ENCODE measurements around the gene UGGT1. TPM values are rescaled to one million over a fixed set of nuclear protein-coding genes. Genes with fewer than 3 reads are reported as not detected.

UGGT1 gene
- total and polyA plus RNA-seq, 8 donors = 6.9 to 38.8 (median 32.1) TPM

GRCh38 chr2:128214251-128214650, 123.3 kb downstream of the UGGT1 start:
- Histone ChIP-seq H3K4me3 (no peak overlapping the region), H3K27ac (no peak overlapping the region), H3K9me3 (no peaks in the 10 kb centered on the region), H3K27me3 (no peaks in the 10 kb centered on the region), H3K4me1 (no peaks in the 10 kb centered on the region), H3K36me3 (no peaks in the 10 kb centered on the region)
- no peak for DNase-seq
- 91% methylated on average over 14 of the region's 14 CpGs for WGBS, 2 donors
- intact Hi-C loops (cut with DNase I) = no loop called here
- FAIRE-seq = no peak
- ATAC-seq = no peak
- TF ChIP-seq CTCF (IDR thresholded peaks at IDR 0.05) = no peak

- Histone ChIP-seq H3K9me3 (no peaks in the 10 kb centered on the region), H3K36me3 (no peaks in the 10 kb centered on the region), H3K4me3 (no peak overlapping the region), H3K4me1 (no peaks in the 10 kb centered on the region), H3K27ac (peak overlapping the region in 1 of 4 donors; percentile 48), H3K27me3 (no peaks in the 10 kb centered on the region)
- 38 to 42% methylated on average over 14 of the region's 14 CpGs for WGBS, 2 donors
- DNase-seq = peak in 5 of 6 donors; percentile 49 to 69 (median 62)
- no peak for FAIRE-seq
- TF ChIP-seq CTCF (IDR thresholded peaks at IDR 0.05) = no peak
- intact Hi-C loops (cut with DNase I) = no loop called here
- ATAC-seq = peak; percentile 92 to 97 (median 93)
Measured at GRCh38 chr2:128214866-128215460, 124.0 kb downstream of the UGGT1 start.

GRCh38 chr2:128215897-128216642, 125.1 kb downstream of the UGGT1 start:
- Histone ChIP-seq H3K9me3 (no peaks in the 10 kb centered on the region), H3K36me3 (no peaks in the 10 kb centered on the region), H3K4me1 (no peaks in the 10 kb centered on the region), H3K4me3 (no peak overlapping the region), H3K27me3 (no peaks in the 10 kb centered on the region), H3K27ac (no peak overlapping the region)
- intact Hi-C loops (cut with DNase I) = no loop called here
- no peak for ATAC-seq
- no peak for TF ChIP-seq CTCF (IDR thresholded peaks at IDR 0.05)
- WGBS, 2 donors = 95% methylated on average over 10 of the region's 10 CpGs
- no peak for DNase-seq
- no peak for FAIRE-seq

- H3K27ac ChIP-seq = no peak overlapping the region
- ATAC-seq = no peak
- 60 to 64% methylated on average over 4 of the region's 4 CpGs for WGBS, 2 donors
- no peak for DNase-seq
- H3K4me3 ChIP-seq = no peak overlapping the region
- H3K9me3 ChIP-seq = no peaks in the 10 kb centered on the region
- H3K27me3 ChIP-seq = no peaks in the 10 kb centered on the region
- intact Hi-C loops (cut with DNase I) = no loop called here
- no peak for FAIRE-seq
- no peaks in the 10 kb centered on the region for H3K4me1 ChIP-seq
- TF ChIP-seq CTCF (IDR thresholded peaks at IDR 0.05) = no peak
- no peaks in the 10 kb centered on the region for H3K36me3 ChIP-seq
Measured at GRCh38 chr2:128217671-128218070, 126.7 kb downstream of the UGGT1 start.

- no peaks in the 10 kb centered on the region for H3K4me1 ChIP-seq
- intact Hi-C loops (cut with DNase I) = no loop called here
- H3K36me3 ChIP-seq = no peaks in the 10 kb centered on the region
- no peak overlapping the region for H3K4me3 ChIP-seq
- WGBS, 2 donors = 79 to 81% methylated on average over 8 of the region's 8 CpGs
- no peak for DNase-seq
- no peak for FAIRE-seq
- H3K9me3 ChIP-seq = no peaks in the 10 kb centered on the region
- H3K27me3 ChIP-seq = no peaks in the 10 kb centered on the region
- ATAC-seq = no peak
- no peak overlapping the region for H3K27ac ChIP-seq
- TF ChIP-seq CTCF (IDR thresholded peaks at IDR 0.05) = no peak
Measured at GRCh38 chr2:128219891-128220290, 128.9 kb downstream of the UGGT1 start.

Data from pancreas (tissue), 10 donors.